H9 (cell line): Measurements from ENCODE around the gene FAM124A. TPM values are rescaled to one million over a fixed set of nuclear protein-coding genes. Genes with fewer than 3 reads are reported as not detected.
A peak's percentile ranks its signal among the peaks of the same experiment; 100 is the strongest.

Source experiments
- DNase-seq: peaks from one replicate; pipeline ENCODE4 v3.0.0-alpha.2; 2017
- H2AFZ ChIP-seq: one replicate; pipeline ENCODE4 v1.6.1; 2013; ENCODE audit warnings: mild to moderate bottlenecking, low read length, control low read depth, moderate library complexity
- H2AK5ac ChIP-seq: 2 replicates; pipeline ENCODE4 v1.6.1; 2013; ENCODE audit warnings: low read length, control low read depth, mixed read lengths; ENCODE audit not compliant: insufficient read length
- H2BK120ac ChIP-seq: one replicate; pipeline ENCODE4 v1.6.1; 2013; ENCODE audit warnings: low read depth, mild to moderate bottlenecking, low read length, control low read depth, inconsistent platforms; ENCODE audit not compliant: poor library complexity, severe bottlenecking
- H2BK12ac ChIP-seq: 2 replicates; pipeline ENCODE4 v1.6.1; 2013; ENCODE audit warnings: low read length, control low read depth, mixed read lengths, low read depth; ENCODE audit not compliant: insufficient read length
- H2BK15ac ChIP-seq: 2 replicates; pipeline ENCODE4 v1.6.1; 2013; ENCODE audit warnings: low read depth, low read length, control low read depth
- H2BK20ac ChIP-seq: one replicate; pipeline ENCODE4 v1.6.1; 2013; ENCODE audit warnings: low read depth, mild to moderate bottlenecking, low read length, control low read depth, inconsistent platforms; ENCODE audit not compliant: poor library complexity, severe bottlenecking
- H2BK5ac ChIP-seq: 2 replicates; pipeline ENCODE4 v1.6.1; 2013; ENCODE audit warnings: low read length, control low read depth, mixed read lengths; ENCODE audit not compliant: insufficient read length
- H3K14ac ChIP-seq: 2 replicates; pipeline ENCODE4 v1.6.1; 2013; ENCODE audit warnings: low read length, control low read depth; ENCODE audit not compliant: insufficient read depth
- H3K18ac ChIP-seq: 2 replicates; pipeline ENCODE4 v1.6.1; 2013; ENCODE audit warnings: low read depth, mild to moderate bottlenecking, mixed read lengths, low read length, control low read depth; ENCODE audit not compliant: insufficient read length
- H3K23ac ChIP-seq: 2 replicates; pipeline ENCODE4 v1.6.1; 2013; ENCODE audit warnings: low read length, control low read depth, mixed read lengths, low read depth; ENCODE audit not compliant: insufficient read length
- H3K23me2 ChIP-seq: 2 replicates; pipeline ENCODE4 v1.6.1; 2013; ENCODE audit warnings: low read depth, mild to moderate bottlenecking, mixed read lengths, low read length, control low read depth; ENCODE audit not compliant: insufficient read length, poor library complexity, severe bottlenecking
- H3K27ac ChIP-seq: 2 replicates; pipeline ENCODE4 v1.5.1; 2013; ENCODE audit warnings: low read length, control low read depth, mixed read lengths, low read depth; ENCODE audit not compliant: insufficient read length
- H3K27me3 ChIP-seq: 2 replicates; pipeline ENCODE4 v1.6.1; 2013; ENCODE audit warnings: low read length, control low read depth, inconsistent platforms; ENCODE audit not compliant: insufficient read depth
- H3K4ac ChIP-seq: 2 replicates; pipeline ENCODE4 v1.6.1; 2013; ENCODE audit warnings: low read depth, mild to moderate bottlenecking, control low read depth, inconsistent platforms, low read length, moderate library complexity
- H3K4me1 ChIP-seq: 2 replicates; pipeline ENCODE4 v1.6.1; 2013; ENCODE audit warnings: low read length, control low read depth, inconsistent platforms; ENCODE audit not compliant: insufficient read depth
- H3K4me2 ChIP-seq: 2 replicates; pipeline ENCODE4 v1.6.1; 2013; ENCODE audit warnings: low read length, control low read depth, mixed read lengths; ENCODE audit not compliant: insufficient read length, insufficient read depth
- H3K56ac ChIP-seq: 2 replicates; pipeline ENCODE4 v1.6.1; 2013; ENCODE audit warnings: low read depth, mild to moderate bottlenecking, mixed read lengths, low read length, control low read depth; ENCODE audit not compliant: insufficient read length
- H3K79me1 ChIP-seq: 2 replicates; pipeline ENCODE4 v1.6.1; 2013; ENCODE audit warnings: low read depth, mild to moderate bottlenecking, moderate library complexity, low read length, control low read depth, inconsistent platforms; ENCODE audit not compliant: insufficient read depth, poor library complexity, severe bottlenecking
- H3K79me2 ChIP-seq: 2 replicates; pipeline ENCODE4 v1.6.1; 2013; ENCODE audit warnings: low read length, control low read depth, inconsistent platforms; ENCODE audit not compliant: insufficient read depth
- H3K9ac ChIP-seq: 2 replicates; pipeline ENCODE4 v1.6.1; 2013; ENCODE audit warnings: low read length, control low read depth, mixed read lengths; ENCODE audit not compliant: insufficient read length; ENCODE audit errors: extremely low read depth
- H3K9me3 ChIP-seq: one replicate; pipeline ENCODE4 v1.6.1; 2013; ENCODE audit warnings: low read depth, low read length, inconsistent platforms; ENCODE audit not compliant: control insufficient read depth
- H3T11ph ChIP-seq: one replicate; pipeline ENCODE4 v1.6.1; 2013; ENCODE audit warnings: mild to moderate bottlenecking, low read length, control low read depth, inconsistent platforms
- H4K20me1 ChIP-seq: one replicate; pipeline ENCODE4 v1.6.1; 2013; ENCODE audit not compliant: control insufficient read depth, insufficient read length, insufficient read depth
- H4K5ac ChIP-seq: 2 replicates; pipeline ENCODE4 v1.6.1; 2013; ENCODE audit warnings: low read depth, mild to moderate bottlenecking, mixed read lengths, low read length, control low read depth; ENCODE audit not compliant: insufficient read length
- H4K8ac ChIP-seq: replicated peaks from 2 replicates; pipeline ENCODE4 v1.6.1; 2013; ENCODE audit warnings: low read length, control low read depth, mixed read lengths, low read depth; ENCODE audit not compliant: insufficient read length
- H4K91ac ChIP-seq: 2 replicates; pipeline ENCODE4 v1.6.1; 2013; ENCODE audit warnings: low read depth, mild to moderate bottlenecking, moderate library complexity, mixed read lengths, low read length, control low read depth; ENCODE audit not compliant: insufficient read length
- H3K27ac Mint-ChIP-seq, 3 experiments: 2 replicates in 2 of 3; 3 replicates in 1 of 3; pipeline ENCODE4 v1.8.0; 2020 to 2021; ENCODE audit warnings: mixed read lengths in 3 of 3, mild to moderate bottlenecking in 1 of 3, moderate library complexity in 1 of 3
- H3K27me3 Mint-ChIP-seq: 2 replicates; pipeline ENCODE4 v1.8.0; 2021; ENCODE audit warnings: low read depth, mild to moderate bottlenecking, moderate library complexity, mixed read lengths
- H3K36me3 Mint-ChIP-seq, 3 experiments: 2 replicates in 2 of 3; 3 replicates in 1 of 3; pipeline ENCODE4 v1.8.0; 2020 to 2021; ENCODE audit warnings: low read depth in 3 of 3, mixed read lengths in 3 of 3; ENCODE audit not compliant: insufficient read depth in 1 of 3
- H3K4me1 Mint-ChIP-seq, 2 experiments: 2 replicates each; pipeline ENCODE4 v1.8.0; 2020; ENCODE audit warnings: mixed read lengths in 2 of 2
- H3K4me3 Mint-ChIP-seq, 2 experiments: 2 replicates in 1 of 2; 3 replicates in 1 of 2; pipeline ENCODE4 v1.8.0; 2020 to 2021; ENCODE audit warnings: mild to moderate bottlenecking in 2 of 2, mixed read lengths in 2 of 2, moderate library complexity in 1 of 2
- H3K9me3 Mint-ChIP-seq, 2 experiments: 2 replicates in 1 of 2; 3 replicates in 1 of 2; pipeline ENCODE4 v1.8.0; 2020; ENCODE audit warnings: mild to moderate bottlenecking in 2 of 2, mixed read lengths in 2 of 2, moderate library complexity in 1 of 2
- CTCF ChIP-seq: fragments of 200-600 bp; sonication (generic); conservative IDR thresholded peaks from 3 replicates; pipeline ENCODE4 v1.8.0; 2021; ENCODE audit warnings: antibody characterized with exemption, mild to moderate bottlenecking
- WGBS: extraction: QIAGEN DNeasy Blood & Tissue Kit; methylation state at CpG from one replicate; pipeline ENCODE4 v1.1.7; 2013; ENCODE audit warnings: missing lambda C conversion rate, low lambda C conversion rate, mixed read lengths; ENCODE audit not compliant: insufficient read length; ENCODE audit errors: extremely low coverage; 5-methylcytosine and 5-hydroxymethylcytosine counted together
- total RNA-seq: library from RNA; stranded (reverse); gene quantifications from 2 replicates; pipeline ENCODE4 v1.2.1, GENCODE V29; 2021

The FAM124A gene
- total RNA-seq, 1 experiment from 2014 or later = 41.9 TPM

- no CpG with 5 or more reads among the region's 1 CpG for whole genome bisulfite sequencing
- H3K27me3 Mint-ChIP-seq = no peaks in the 10 kb centered on the region
These were observed 61.2 kb downstream of the FAM124A start for GRCh38 chr13:51283371-51283770.

More at GRCh38 chr13:51283371-51283770, 61.2 kb downstream of the FAM124A start:
- peaks cover 31 to 47% (median 46%) of the 10 kb centered on the region in 3 experiments for H3K36me3 Mint-ChIP-seq
- Histone ChIP-seq H3K79me1 (no peaks in the 10 kb centered on the region), H3K27me3 (no peaks in the 10 kb centered on the region), H2BK20ac (no peak overlapping the region), H2AFZ (no peak overlapping the region), H3T11ph (no peak overlapping the region), H3K18ac (no peak overlapping the region), H4K8ac (no peak overlapping the region), H3K9me3 (no peaks in the 10 kb centered on the region), H3K14ac (no peak overlapping the region), H3K4ac (no peak overlapping the region), H2BK15ac (no peak overlapping the region), H3K27ac (no peak overlapping the region), H4K5ac (no peak overlapping the region), H2BK120ac (no peak overlapping the region), H3K9ac (no peak overlapping the region), H4K20me1 (no peaks in the 10 kb centered on the region), H3K56ac (no peak overlapping the region), H4K91ac (no peak overlapping the region), H3K4me2 (no peak overlapping the region), H3K4me1 (peaks cover 5% of the 10 kb centered on the region; the same call in 1 of the 2 replicates), H2AK5ac (no peak overlapping the region), H3K23ac (no peak overlapping the region), H3K23me2 (no peaks in the 10 kb centered on the region), H3K79me2 (no peaks in the 10 kb centered on the region), H2BK5ac (no peak overlapping the region), H2BK12ac (no peak overlapping the region)
- peaks cover 37 to 53% of the 10 kb centered on the region in 2 experiments for H3K4me1 Mint-ChIP-seq
- no peak overlapping the region for H3K4me3 Mint-ChIP-seq
- H3K9me3 Mint-ChIP-seq = no peaks in the 10 kb centered on the region
- TF ChIP-seq CTCF = no peak
- DNase-seq = no peak
- H3K27ac Mint-ChIP-seq = peak overlapping the region in 2 of 3 experiments; percentile 6 to 59; a peak in 3 of 7 replicates
